ENCODE data around the gene MKS1.

MKS1 gene

GRCh38 chr17:58158181-58158580, 60.9 kb downstream of the MKS1 start:
- no peak for DNase-seq (ENCODE audit: low read depth)

GRCh38 chr17:58156839-58157803, 61.9 kb downstream of the MKS1 start:
- peak; percentile 32 for DNase-seq (ENCODE audit: low read depth)

All from stimulated activated CD8-positive, alpha-beta memory T cell treated with anti-CD3 and anti-CD28 coated beads, Interleukin-12 subunit alpha, Interleukin-12 subunit beta, amount 100 ng/mL, for 1 hour (primary cell).